HUES48 (cell line): ENCODE data around the gene EHD2.
A peak's percentile ranks its signal among the peaks of the same experiment; 100 is the strongest.
"Not testable (repeated sequence)": the region's sequence is repeated elsewhere in the genome, so short reads cannot be mapped to it uniquely, and the experiment has no call there.

Source experiments
- H3K27ac ChIP-seq: one replicate; pipeline ENCODE4 v1.7.0; 2013; ENCODE audit warnings: low read depth, low read length, inconsistent platforms
- H3K27me3 ChIP-seq: 2 replicates; pipeline ENCODE4 v1.6.1; 2013; ENCODE audit warnings: mild to moderate bottlenecking, low read length; ENCODE audit not compliant: control insufficient read depth, insufficient read depth
- H3K36me3 ChIP-seq: 2 replicates; pipeline ENCODE4 v1.6.1; 2013; ENCODE audit warnings: low read length; ENCODE audit not compliant: control insufficient read depth, insufficient read depth
- H3K4me1 ChIP-seq: 2 replicates; pipeline ENCODE4 v1.6.1; 2013; ENCODE audit warnings: mild to moderate bottlenecking, low read length; ENCODE audit not compliant: control insufficient read depth, insufficient read depth
- H3K4me3 ChIP-seq: 2 replicates; pipeline ENCODE4 v1.5.1; 2013; ENCODE audit warnings: mild to moderate bottlenecking, low read depth, low read length
- H3K9ac ChIP-seq: 2 replicates; pipeline ENCODE4 v1.6.1; 2013; ENCODE audit warnings: mild to moderate bottlenecking, low read depth, low read length, moderate library complexity
- H3K9me3 ChIP-seq: 2 replicates; pipeline ENCODE4 v1.6.1; 2013; ENCODE audit warnings: low read length; ENCODE audit not compliant: control insufficient read depth, insufficient read depth

EHD2 gene

GRCh38 chr19:47716270-47716937, 3.2 kb downstream of the EHD2 start:
- Histone ChIP-seq H3K36me3 (no peaks in the 10 kb centered on the region), H3K27ac (no peak overlapping the region), H3K27me3 (no peaks in the 10 kb centered on the region), H3K4me1 (no peaks in the 10 kb centered on the region), H3K9ac (no peak overlapping the region), H3K9me3 (no peaks in the 10 kb centered on the region; the same call in 1 of the 2 replicates), H3K4me3 (no peak overlapping the region)

- H3K9ac ChIP-seq, H3K27me3 ChIP-seq, H3K9me3 ChIP-seq, H3K36me3 ChIP-seq, H3K4me3 ChIP-seq, H3K27ac ChIP-seq, H3K4me1 ChIP-seq: not testable (repeated sequence)
Measured at GRCh38 chr19:47718415-47719046, 5.3 kb downstream of the EHD2 start.

- Histone ChIP-seq H3K27me3 (no peaks in the 10 kb centered on the region), H3K36me3 (no peaks in the 10 kb centered on the region), H3K9me3 (no peaks in the 10 kb centered on the region; the same call in 1 of the 2 replicates), H3K4me1 (no peaks in the 10 kb centered on the region), H3K9ac (no peak overlapping the region), H3K27ac (no peak overlapping the region), H3K4me3 (no peak overlapping the region)
Measured at GRCh38 chr19:47719047-47719859, 6.0 kb downstream of the EHD2 start.

- no peaks in the 10 kb centered on the region for H3K27me3 ChIP-seq
- no peaks in the 10 kb centered on the region for H3K4me1 ChIP-seq
- no peaks in the 10 kb centered on the region for H3K9me3 ChIP-seq
- H3K27ac ChIP-seq, result no peak overlapping the region
- H3K9ac ChIP-seq, result no peak overlapping the region
- no peaks in the 10 kb centered on the region for H3K36me3 ChIP-seq
- H3K4me3 ChIP-seq, result no peak overlapping the region
Measured at GRCh38 chr19:47720669-47721422, 7.6 kb downstream of the EHD2 start.

- 0 out of 2 replicates have a peak, but pooled peaks cover 6% of the 10 kb centered on the region for H3K36me3 ChIP-seq
- no peak overlapping the region for H3K27ac ChIP-seq
- no peak overlapping the region for H3K4me3 ChIP-seq
- no peaks in the 10 kb centered on the region for H3K9me3 ChIP-seq
- H3K9ac ChIP-seq, result no peak overlapping the region
- H3K4me1 ChIP-seq, result no peaks in the 10 kb centered on the region
- H3K27me3 ChIP-seq, result no peaks in the 10 kb centered on the region
Measured at GRCh38 chr19:47723581-47723940, 10.3 kb downstream of the EHD2 start.

- Histone ChIP-seq H3K4me3 (no peak overlapping the region), H3K4me1 (peaks cover 6% of the 10 kb centered on the region; the same call in 1 of the 2 replicates), H3K9ac (no peak overlapping the region), H3K9me3 (no peaks in the 10 kb centered on the region), H3K27ac (no peak overlapping the region), H3K36me3 (0 out of 2 replicates have a peak, but pooled peaks cover 6% of the 10 kb centered on the region), H3K27me3 (no peaks in the 10 kb centered on the region)
Measured at GRCh38 chr19:47725759-47726401, 12.7 kb downstream of the EHD2 start.

GRCh38 chr19:47726467-47726866, 13.2 kb downstream of the EHD2 start:
- no peak overlapping the region for H3K27ac ChIP-seq
- peaks cover 6% of the 10 kb centered on the region; the same call in 1 of the 2 replicates for H3K4me1 ChIP-seq
- H3K4me3 ChIP-seq, result no peak overlapping the region
- no peaks in the 10 kb centered on the region for H3K27me3 ChIP-seq
- no peak overlapping the region for H3K9ac ChIP-seq
- no peaks in the 10 kb centered on the region for H3K9me3 ChIP-seq
- H3K36me3 ChIP-seq, result 0 out of 2 replicates have a peak, but pooled peaks cover 6% of the 10 kb centered on the region

GRCh38 chr19:47728295-47728694, 15.1 kb downstream of the EHD2 start:
- not testable (repeated sequence) for H3K27ac ChIP-seq, H3K4me3 ChIP-seq, H3K4me1 ChIP-seq, H3K9ac ChIP-seq, H3K9me3 ChIP-seq, H3K36me3 ChIP-seq, H3K27me3 ChIP-seq

GRCh38 chr19:47729468-47729798, 16.2 kb downstream of the EHD2 start:
- H3K27ac ChIP-seq, result peak overlapping the region; percentile 74
- no peaks in the 10 kb centered on the region for H3K27me3 ChIP-seq
- peak overlapping the region; percentile 59 for H3K4me3 ChIP-seq
- no peaks in the 10 kb centered on the region for H3K9me3 ChIP-seq
- H3K9ac ChIP-seq, result peak overlapping the region; percentile 55; the same call in 1 of the 2 replicates
- 0 out of 2 replicates have a peak, but pooled peaks cover 6% of the 10 kb centered on the region for H3K36me3 ChIP-seq
- H3K4me1 ChIP-seq, result peaks cover 6% of the 10 kb centered on the region; the same call in 1 of the 2 replicates

GRCh38 chr19:47729799-47730520, 16.7 kb downstream of the EHD2 start:
- Histone ChIP-seq H3K27ac (peak overlapping the region; percentile 74), H3K36me3 (0 out of 2 replicates have a peak, but pooled peaks cover 6% of the 10 kb centered on the region), H3K4me1 (peaks cover 6% of the 10 kb centered on the region; the same call in 1 of the 2 replicates), H3K9me3 (no peaks in the 10 kb centered on the region), H3K27me3 (no peaks in the 10 kb centered on the region), H3K4me3 (peak overlapping the region; percentile 59), H3K9ac (peak overlapping the region; percentile 55; the same call in 1 of the 2 replicates)
